Activated T-cell treated with anti-CD3 and anti-CD28 coated beads for 1 hour (primary cell): ENCODE data around the gene RAD51B.
"Not testable (repeated sequence)": the region's sequence is repeated elsewhere in the genome, so short reads cannot be mapped to it uniquely, and the experiment has no call there.

Source experiments
- DNase-seq: peaks from one replicate; pipeline ENCODE4 v3.0.0-alpha.2; 2020; ENCODE audit warnings: low read depth

Gene RAD51B

DNA sequence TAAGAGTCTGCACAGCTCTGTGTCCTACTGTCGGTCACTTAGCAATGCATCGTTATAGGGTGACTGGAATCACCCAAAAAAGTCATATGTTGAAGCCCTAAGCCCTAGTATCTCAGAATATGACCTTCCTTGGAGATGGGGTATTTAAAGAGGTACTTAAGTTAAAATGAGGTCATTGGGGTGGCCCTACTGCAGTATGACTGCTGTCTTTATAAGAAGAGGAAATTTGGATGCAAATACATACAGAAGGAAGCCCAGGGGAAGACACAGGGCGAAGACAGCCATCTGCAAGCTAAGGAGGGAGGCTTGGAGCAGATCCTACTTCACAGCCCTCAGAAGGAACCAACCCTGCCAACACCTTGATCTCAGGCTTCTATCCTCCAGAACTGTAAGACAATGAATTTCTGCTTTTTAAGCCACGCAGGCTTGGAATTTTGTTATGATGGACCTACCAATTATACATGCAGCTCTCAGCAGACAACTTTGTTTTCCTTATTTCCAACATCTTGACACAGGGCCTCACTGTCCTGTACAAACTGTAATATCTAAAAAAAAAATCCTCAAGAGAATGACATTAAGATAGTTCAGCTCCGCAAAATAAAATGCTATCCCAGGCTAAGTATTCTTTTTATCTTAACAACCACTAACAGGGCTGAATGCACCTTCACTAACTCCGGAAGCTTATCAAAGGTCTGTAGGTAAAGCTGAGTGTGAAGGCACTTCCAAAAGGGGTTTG is 932.9 kb downstream of the RAD51B start:
- DNase-seq, result no peak

GRCh38 chr14:68753690-68754089 is 934.1 kb downstream of the RAD51B start:
- DNase-seq, result no peak

DNA sequence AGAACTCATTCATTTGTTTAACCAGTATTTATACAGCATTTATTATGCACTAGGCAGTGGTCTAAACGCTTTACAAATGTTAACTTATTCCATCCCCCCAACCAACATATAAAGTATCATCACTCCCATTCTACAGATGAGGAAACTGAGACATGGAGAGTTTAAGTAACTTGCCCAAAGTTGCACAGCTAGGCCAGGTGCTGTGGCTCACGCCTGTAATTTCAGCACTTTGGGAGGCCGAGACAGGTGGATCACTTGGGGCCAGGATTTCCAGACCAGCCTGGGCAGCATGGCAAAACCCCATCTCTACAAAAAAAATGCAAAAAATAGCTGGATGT is 935.4 kb downstream of the RAD51B start:
- no peak for DNase-seq

GRCh38 chr14:68756000-68756481 is 936.5 kb downstream of the RAD51B start:
- no peak for DNase-seq

DNA sequence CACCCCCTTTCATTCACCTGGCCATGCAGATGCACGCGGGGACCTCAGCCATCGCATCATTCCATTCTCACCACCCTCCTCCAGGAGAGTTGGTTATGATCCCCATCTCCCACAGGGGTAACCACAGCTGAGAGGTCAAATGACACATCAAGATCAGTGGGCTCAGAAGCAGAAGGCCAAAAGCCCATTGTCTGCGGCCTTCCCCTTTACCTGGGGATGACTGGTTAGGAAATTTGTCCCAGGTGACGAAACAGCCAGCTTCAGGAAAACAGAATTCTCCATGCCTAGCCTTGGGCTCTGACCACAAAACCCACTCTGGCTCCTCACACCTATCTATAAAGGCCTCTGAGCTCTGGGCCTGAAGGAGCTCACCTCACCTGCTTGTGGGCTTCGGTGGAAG is 937.2 kb downstream of the RAD51B start:
- no peak for DNase-seq

DNA sequence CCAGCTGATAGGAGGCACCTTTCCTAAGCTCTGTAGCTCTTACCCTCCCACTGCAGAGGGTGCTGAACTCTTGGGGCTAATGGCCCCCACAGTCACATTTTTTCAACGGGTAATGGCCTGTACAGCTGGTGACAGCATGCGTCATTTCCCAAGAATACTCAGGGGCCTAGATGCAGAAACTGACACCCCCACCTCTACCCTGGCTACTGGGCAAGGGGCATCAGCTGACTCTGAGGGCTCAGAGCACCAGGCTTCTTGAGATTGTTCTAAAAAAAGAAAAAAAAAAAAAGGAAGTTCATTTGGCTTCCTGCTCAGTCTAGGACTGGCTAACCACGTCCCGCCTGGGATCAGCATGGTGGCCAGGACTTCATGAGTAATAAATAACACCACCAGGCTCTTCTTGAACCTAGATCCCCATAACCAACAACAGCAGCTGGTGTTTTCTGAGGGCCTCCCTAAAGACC is 938.1 kb downstream of the RAD51B start:
- no peak for DNase-seq

- no peak for DNase-seq
Observed at GRCh38 chr14:68758301-68758700, 938.7 kb downstream of the RAD51B start.

- no peak for DNase-seq
Observed at GRCh38 chr14:68759017-68759560, 939.5 kb downstream of the RAD51B start.

DNA sequence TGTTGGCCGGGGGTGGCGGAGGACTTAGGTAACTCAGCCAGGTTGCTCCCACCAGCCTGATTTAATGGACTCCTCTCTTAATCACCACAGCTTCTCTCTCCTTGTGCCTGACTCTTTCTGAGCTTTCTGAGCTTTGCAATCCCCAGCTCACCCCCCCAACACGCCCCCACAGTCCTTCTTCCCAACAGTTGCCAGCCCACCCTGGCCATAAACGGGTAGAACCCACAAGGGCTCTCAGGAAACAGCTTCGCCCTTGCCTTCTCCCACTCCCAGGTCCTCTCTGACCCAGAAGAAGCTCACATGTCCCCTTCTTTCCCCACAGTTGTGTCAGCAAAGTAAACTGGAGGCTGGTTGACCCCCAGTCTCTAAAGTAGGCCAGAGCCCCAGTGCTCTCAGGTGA is 940.4 kb downstream of the RAD51B start:
- no peak for DNase-seq

GRCh38 chr14:68760761-68761160 is 941.2 kb downstream of the RAD51B start:
- no peak for DNase-seq

DNA sequence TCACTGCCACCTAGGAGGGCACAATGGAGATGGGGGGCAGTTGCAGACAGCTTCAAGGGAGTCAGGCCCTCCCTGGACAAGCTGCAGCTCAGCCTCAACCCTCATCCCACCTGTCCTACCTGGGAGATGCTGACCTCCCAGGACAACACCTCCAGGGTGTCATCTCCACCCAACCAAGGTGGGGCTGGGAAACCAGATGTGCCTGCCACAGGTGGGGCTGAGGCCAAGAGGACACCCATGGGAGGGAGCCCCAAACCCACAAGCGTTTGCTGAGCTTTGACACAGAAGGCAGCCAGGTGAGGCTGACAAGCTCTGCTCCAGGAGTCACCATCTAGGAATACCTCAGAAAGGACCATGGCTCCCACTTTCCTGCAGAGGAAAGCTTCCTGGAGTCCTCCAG is 941.8 kb downstream of the RAD51B start:
- DNase-seq, result no peak

GRCh38 chr14:68762953-68763764 is 943.6 kb downstream of the RAD51B start:
- DNase-seq, result no peak

GRCh38 chr14:68763843-68764242 is 944.3 kb downstream of the RAD51B start:
- DNase-seq, result not testable (repeated sequence)

GRCh38 chr14:68766299-68767247 is 947.0 kb downstream of the RAD51B start:
- no peak for DNase-seq

GRCh38 chr14:68767248-68767645 is 947.7 kb downstream of the RAD51B start:
- no peak for DNase-seq

DNA sequence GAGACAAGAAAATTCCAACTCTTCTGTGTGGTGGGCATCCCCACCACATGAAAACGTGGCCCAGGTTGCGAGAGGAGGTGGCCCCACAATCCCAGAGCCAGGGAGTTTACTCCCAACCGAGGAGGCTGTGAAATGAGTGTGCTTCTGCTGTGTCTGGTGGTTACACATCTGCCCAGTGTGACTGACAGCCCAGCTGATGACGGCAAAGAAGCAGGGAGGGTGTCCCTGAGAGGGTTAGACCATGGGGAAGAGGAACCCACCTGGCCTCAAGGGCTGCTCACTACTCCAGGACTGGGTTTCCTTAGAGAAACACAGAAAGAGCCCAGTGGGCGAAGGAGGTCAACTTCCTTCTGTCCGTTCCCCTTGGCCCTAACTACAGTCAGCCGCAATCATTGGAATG is 948.7 kb downstream of the RAD51B start:
- DNase-seq, result no peak

DNA sequence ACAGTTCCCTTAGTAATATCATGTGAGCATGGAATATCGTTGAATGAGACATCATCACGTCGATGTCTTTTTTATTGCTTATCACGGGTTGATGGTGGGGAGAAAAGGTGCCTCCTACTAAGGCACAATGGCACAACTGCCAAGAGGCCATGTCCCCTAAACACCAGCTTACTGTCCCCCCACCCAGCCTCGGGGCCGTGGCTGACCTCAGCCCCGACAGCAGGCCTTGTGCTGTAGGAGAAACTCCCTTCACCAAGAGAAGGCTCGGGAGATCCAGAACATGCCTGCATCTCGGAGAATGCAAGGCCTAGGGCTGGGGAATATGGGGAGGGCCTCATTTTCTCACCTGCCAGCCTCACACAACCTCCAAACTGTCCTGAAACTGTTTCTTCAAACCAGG is 950.5 kb downstream of the RAD51B start:
- DNase-seq, result no peak

DNA sequence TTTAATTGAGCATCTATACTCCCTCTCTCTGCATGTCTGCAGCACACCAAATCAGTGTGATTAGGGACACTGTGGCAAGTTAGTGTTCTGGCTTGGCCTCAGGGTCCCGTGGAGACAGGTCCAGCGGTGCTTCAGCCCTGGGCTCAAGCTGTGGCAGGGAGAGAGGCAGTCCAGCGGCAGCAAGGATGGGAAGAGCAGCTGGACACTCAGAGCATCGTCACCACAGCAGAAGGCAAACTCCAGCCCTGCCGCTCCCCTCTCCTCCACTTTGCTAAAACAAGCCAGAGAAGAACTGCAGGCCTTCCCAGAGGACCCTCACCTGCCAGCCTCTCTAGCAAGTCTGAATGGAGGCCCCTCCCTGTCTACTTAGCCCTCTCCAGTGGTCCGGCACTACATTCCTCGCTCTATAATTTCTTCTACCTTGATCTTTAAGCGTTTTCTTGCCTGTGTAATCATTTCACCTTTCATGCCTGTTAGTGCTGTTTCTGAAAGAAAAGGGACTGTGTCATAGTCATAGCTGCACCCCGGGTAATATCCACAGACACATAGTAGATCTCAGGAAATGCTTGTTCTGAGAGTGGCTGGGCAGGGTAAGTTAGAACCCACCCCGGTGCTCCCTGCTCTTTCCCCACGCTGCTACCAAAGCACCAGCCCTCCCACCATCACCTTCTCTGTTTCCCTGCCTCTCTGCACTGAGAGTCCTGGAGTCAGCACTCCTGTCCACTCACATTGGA is 951.1 kb downstream of the RAD51B start:
- DNase-seq, result no peak

GRCh38 chr14:68771631-68772030 is 952.1 kb downstream of the RAD51B start:
- no peak for DNase-seq

DNA sequence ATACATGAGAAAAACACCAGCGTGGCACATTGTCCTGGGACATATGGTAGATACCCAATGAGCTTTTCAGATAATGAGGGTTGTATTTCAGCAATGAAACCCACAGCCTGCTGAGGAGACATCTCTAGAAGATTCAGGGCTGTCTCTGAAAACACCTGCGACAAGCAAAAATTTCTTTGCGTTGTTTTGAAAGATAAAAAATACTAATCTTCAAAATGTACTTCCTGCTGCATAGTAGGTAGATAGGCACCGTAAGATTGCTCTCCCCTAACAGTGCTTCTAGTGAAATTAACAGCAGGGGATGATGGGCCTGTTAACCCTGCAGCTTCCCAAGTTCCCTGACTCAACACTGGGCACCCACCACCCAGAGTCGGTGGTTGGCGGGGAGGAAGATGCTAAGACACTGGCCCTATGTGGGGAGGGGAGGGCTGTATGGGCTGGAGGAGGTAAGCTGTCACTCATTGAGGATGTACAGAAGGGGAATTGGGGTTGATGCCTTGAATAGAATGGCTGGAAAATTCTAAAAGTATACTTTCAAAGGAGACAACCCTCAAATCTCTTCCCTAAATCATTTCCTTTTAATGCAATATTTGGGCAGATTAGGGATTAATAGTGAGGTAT is 953.3 kb downstream of the RAD51B start:
- DNase-seq, result no peak
